HG02981 (cell line): Measurements from ENCODE around the gene CATSPERB.
"Not testable (repeated sequence)": the region's sequence is repeated elsewhere in the genome, so short reads cannot be mapped to it uniquely, and the experiment has no call there.

ENCODE experiments used
- ATAC-seq: cut with Tn5 transposase; IDR thresholded peaks from one replicate; pipeline ENCODE4 v1.9.1; 2021; ENCODE audit warnings: mild to moderate bottlenecking, moderate library complexity; ENCODE audit not compliant: unreplicated experiment

The CATSPERB gene

GRCh38 chr14:91732859-91733477 lies 1.1 kb upstream of the CATSPERB start:
- ATAC-seq: no peak

GRCh38 chr14:91732439-91732838 lies 553 bp upstream of the CATSPERB start:
- ATAC-seq: no peak

- no peak for ATAC-seq
Observed at GRCh38 chr14:91731018-91731417, 868 bp downstream of the CATSPERB start.

- ATAC-seq: no peak
Observed at GRCh38 chr14:91729756-91730155, 2.1 kb downstream of the CATSPERB start.

- ATAC-seq: no peak
Observed at GRCh38 chr14:91728616-91729183, 3.2 kb downstream of the CATSPERB start.

GRCh38 chr14:91727121-91727520 lies 4.8 kb downstream of the CATSPERB start:
- no peak for ATAC-seq

- no peak for ATAC-seq
Observed at GRCh38 chr14:91723501-91723900, 8.4 kb downstream of the CATSPERB start.

- ATAC-seq: no peak
Observed at GRCh38 chr14:91722386-91722785, 9.5 kb downstream of the CATSPERB start.

- no peak for ATAC-seq
Observed at GRCh38 chr14:91719839-91720238, 12.0 kb downstream of the CATSPERB start.

GRCh38 chr14:91716999-91717398 lies 14.9 kb downstream of the CATSPERB start:
- ATAC-seq: no peak

GRCh38 chr14:91714805-91715204 lies 17.1 kb downstream of the CATSPERB start:
- ATAC-seq: no peak

- ATAC-seq: no peak
Observed at GRCh38 chr14:91708795-91709194, 23.1 kb downstream of the CATSPERB start.

GRCh38 chr14:91706996-91707395 lies 24.9 kb downstream of the CATSPERB start:
- ATAC-seq: no peak

GRCh38 chr14:91694643-91695042 lies 37.2 kb downstream of the CATSPERB start:
- no peak for ATAC-seq

- ATAC-seq: no peak
Observed at GRCh38 chr14:91693346-91693745, 38.5 kb downstream of the CATSPERB start.

- ATAC-seq: no peak
Observed at GRCh38 chr14:91692075-91692474, 39.8 kb downstream of the CATSPERB start.

- ATAC-seq: no peak
Observed at GRCh38 chr14:91689608-91690007, 42.3 kb downstream of the CATSPERB start.

- ATAC-seq: not testable (repeated sequence)
Observed at GRCh38 chr14:91687436-91687835, 44.5 kb downstream of the CATSPERB start.

- no peak for ATAC-seq
Observed at GRCh38 chr14:91685600-91685999, 46.3 kb downstream of the CATSPERB start.

GRCh38 chr14:91681893-91682563 lies 49.9 kb downstream of the CATSPERB start:
- no peak for ATAC-seq

GRCh38 chr14:91681118-91681517 lies 50.8 kb downstream of the CATSPERB start:
- ATAC-seq: no peak

GRCh38 chr14:91679273-91679672 lies 52.6 kb downstream of the CATSPERB start:
- no peak for ATAC-seq
